PC-3 (cell line): ENCODE data around the gene TRAPPC4. TPM values are rescaled to one million over a fixed set of nuclear protein-coding genes. Genes with fewer than 3 reads are reported as not detected.

Experiments
- ATAC-seq: fragments of 200-7000 bp; cut with Tn5 transposase; 2 replicates; pipeline ENCODE4 v1.9.1; 2020; ENCODE audit warnings: mild to moderate bottlenecking, moderate library complexity
- BruUV-seq: library from RNA; stranded (reverse); fragments of 400-500 nt; replicated peaks from 2 replicates; lab custom pipeline; 2021; lab: Mats Ljungman, UMichigan
- CTCF ChIA-PET: fragments of 300-600 bp; sonication (Branson Sonifier 250); formaldehyde crosslinking; loops from one replicate; lab custom pipeline; 2022; ENCODE audit warnings: antibody characterized with exemption; lab: Charles Lee
- POLR2A ChIA-PET: fragments of 300-600 bp; sonication (Branson Sonifier 250); formaldehyde crosslinking; loops from one replicate; lab custom pipeline; 2022; ENCODE audit warnings: antibody characterized with exemption; ENCODE audit not compliant: unreplicated experiment; lab: Charles Lee
- DNase-seq: peaks from one replicate; pipeline ENCODE4 v3.0.0-alpha.2; 2015
- H2AFZ ChIP-seq: fragments of 300-600 bp; sonication (generic); 2 replicates; pipeline ENCODE4 v1.6.0; 2016; ENCODE audit warnings: antibody characterized with exemption, low read length
- H3F3A ChIP-seq: fragments of 300-600 bp; sonication (generic); one replicate; pipeline ENCODE4 v1.6.0; 2017; ENCODE audit warnings: antibody characterized with exemption, low read length, control low read depth, mild to moderate bottlenecking; ENCODE audit not compliant: unreplicated experiment
- H3K27ac ChIP-seq: fragments of 300-600 bp; sonication (generic); 2 replicates; pipeline ENCODE4 v1.5.1; 2016; ENCODE audit warnings: mild to moderate bottlenecking, low read length
- H3K27me3 ChIP-seq: fragments of 300-600 bp; sonication (generic); 2 replicates; pipeline ENCODE4 v1.6.1; 2016; ENCODE audit warnings: low read length, mixed read lengths
- H3K36me3 ChIP-seq: fragments of 300-600 bp; sonication (generic); 2 replicates; pipeline ENCODE4 v1.6.1; 2016; ENCODE audit warnings: low read depth, mixed run types, low read length, mixed read lengths
- H3K4me1 ChIP-seq: fragments of 300-600 bp; sonication (generic); 2 replicates; pipeline ENCODE4 v1.5.1; 2016; ENCODE audit warnings: low read length; ENCODE audit not compliant: insufficient read depth
- H3K4me2 ChIP-seq: fragments of 300-600 bp; sonication (generic); 2 replicates; pipeline ENCODE4 v1.6.0; 2016; ENCODE audit warnings: low read length
- H3K4me3 ChIP-seq: fragments of 300-600 bp; sonication (generic); 2 replicates; pipeline ENCODE4 v1.5.1; 2016; ENCODE audit warnings: mild to moderate bottlenecking, low read length, mixed read lengths
- H3K79me2 ChIP-seq: fragments of 300-600 bp; sonication (generic); 2 replicates; pipeline ENCODE4 v1.6.1; 2017; ENCODE audit warnings: low read length, mixed read lengths
- H3K9ac ChIP-seq: fragments of 300-600 bp; sonication (generic); 2 replicates; pipeline ENCODE4 v1.6.0; 2016; ENCODE audit warnings: mild to moderate bottlenecking, low read length
- H3K9me2 ChIP-seq: fragments of 300-600 bp; sonication (generic); replicated peaks from 2 replicates; pipeline ENCODE4 v1.6.1; 2016; ENCODE audit warnings: mixed run types, low read length, mixed read lengths
- H3K9me3 ChIP-seq: fragments of 300-600 bp; sonication (generic); 2 replicates; pipeline ENCODE4 v1.6.1; 2016; ENCODE audit warnings: low read length, mixed read lengths
- H4K20me1 ChIP-seq: fragments of 300-600 bp; sonication (generic); 2 replicates; pipeline ENCODE4 v1.6.1; 2016; ENCODE audit warnings: low read length, mixed read lengths
- CTCF ChIP-seq: fragments of 300-600 bp; sonication (generic); conservative IDR thresholded peaks from 2 replicates; pipeline ENCODE4 v1.5.1; 2017; ENCODE audit warnings: antibody characterized with exemption, low read depth, mild to moderate bottlenecking, low read length
- EZH2 ChIP-seq: fragments of 300-600 bp; sonication (generic); IDR thresholded peaks from one replicate; pipeline ENCODE4 v1.6.1; 2017; ENCODE audit warnings: antibody characterized with exemption, mild to moderate bottlenecking, low read length; ENCODE audit not compliant: unreplicated experiment
- EZH2phosphoT487 ChIP-seq: fragments of 300-600 bp; sonication (generic); IDR thresholded peaks from 2 replicates; pipeline ENCODE4 v1.6.1; 2018; ENCODE audit warnings: mild to moderate bottlenecking, antibody characterized with exemption, low read length, borderline replicate concordance
- intact Hi-C: fragments of 100-400 bp; cut with micrococcal nuclease; formaldehyde crosslinking; loops from 2 replicates; pipeline ENCODE4 v1.9.0; 2023
- total RNA-seq: library from RNA; depleted of rRNA; stranded (reverse); fragments of >200 nt; gene quantifications from 2 replicates; pipeline ENCODE4 v1.2.3, GENCODE V29; 2014

Gene TRAPPC4
- total RNA-seq, 1 experiment from 2014 or later, result 129 TPM

- no TSS peak for BruUV-seq
- Histone ChIP-seq H3K27ac (no peak overlapping the region), H3K4me2 (no peak overlapping the region), H3K9ac (no peak overlapping the region), H3K4me1 (peaks cover 20% of the 10 kb centered on the region), H3K27me3 (no peaks in the 10 kb centered on the region), H2AFZ (no peak overlapping the region), H3K79me2 (peaks cover 44% of the 10 kb centered on the region), H3K4me3 (no peak overlapping the region), H3F3A (peaks cover 5% of the 10 kb centered on the region), H3K9me2 (no peaks in the 10 kb centered on the region), H3K9me3 (no peaks in the 10 kb centered on the region), H3K36me3 (peaks cover 34% of the 10 kb centered on the region), H4K20me1 (no peaks in the 10 kb centered on the region)
- CTCF ChIA-PET, result no interaction called here
- DNase-seq, result no peak
- intact Hi-C loops, result no loop called here
- no peak for ATAC-seq
- TF ChIP-seq EZH2, result no peak
- no peak for TF ChIP-seq EZH2phosphoT487
- no peak for TF ChIP-seq CTCF
- POLR2A ChIA-PET, result no interaction called here
Measured at GRCh38 chr11:119025978-119026766, 7.6 kb downstream of the TRAPPC4 start.

- DNase-seq (no peak), ATAC-seq (no peak)
- peaks cover 5% of the 10 kb centered on the region for H3F3A ChIP-seq
- no peaks in the 10 kb centered on the region for H3K27me3 ChIP-seq
- no peak overlapping the region for H3K4me2 ChIP-seq
- H3K9me2 ChIP-seq, result no peaks in the 10 kb centered on the region
- CTCF ChIA-PET, result no interaction called here
- POLR2A ChIA-PET, result interaction anchor here (0.5 kb wide), 1 partner anchor 1165 kb away, joined by 3 read pairs; no protein-coding TSS in a partner anchor
- H3K4me1 ChIP-seq, result peaks cover 16% of the 10 kb centered on the region
- no peak overlapping the region for H3K27ac ChIP-seq
- no peak overlapping the region for H2AFZ ChIP-seq
- no peak overlapping the region for H3K9ac ChIP-seq
- BruUV-seq, result no TSS peak
- H3K79me2 ChIP-seq, result peaks cover 36% of the 10 kb centered on the region
- H3K9me3 ChIP-seq, result no peaks in the 10 kb centered on the region
- no peak overlapping the region for H3K4me3 ChIP-seq
- intact Hi-C loops, result no loop called here
- peaks cover 27% of the 10 kb centered on the region for H3K36me3 ChIP-seq
- no peaks in the 10 kb centered on the region for H4K20me1 ChIP-seq
- TF ChIP-seq CTCF, result no peak
- TF ChIP-seq EZH2phosphoT487, result no peak
- TF ChIP-seq EZH2, result no peak
Measured at GRCh38 chr11:119026970-119027369, 8.4 kb downstream of the TRAPPC4 start.

- DNase-seq, result no peak
- H2AFZ ChIP-seq, result no peak overlapping the region
- no peak for TF ChIP-seq CTCF
- no peak for TF ChIP-seq EZH2phosphoT487
- no peak overlapping the region for H3K27ac ChIP-seq
- H3K9me2 ChIP-seq, result no peaks in the 10 kb centered on the region
- H3K4me1 ChIP-seq, result peaks cover 16% of the 10 kb centered on the region
- no peak overlapping the region for H3K4me2 ChIP-seq
- no peaks in the 10 kb centered on the region for H3K9me3 ChIP-seq
- peaks cover 5% of the 10 kb centered on the region for H3F3A ChIP-seq
- H3K79me2 ChIP-seq, result peaks cover 36% of the 10 kb centered on the region
- H4K20me1 ChIP-seq, result no peaks in the 10 kb centered on the region
- ChIA-PET CTCF (no interaction called here), POLR2A (no interaction called here)
- intact Hi-C loops, result no loop called here
- peaks cover 24% of the 10 kb centered on the region for H3K36me3 ChIP-seq
- BruUV-seq, result no TSS peak
- H3K9ac ChIP-seq, result no peak overlapping the region
- H3K4me3 ChIP-seq, result no peak overlapping the region
- no peak for ATAC-seq
- H3K27me3 ChIP-seq, result no peaks in the 10 kb centered on the region
Measured at GRCh38 chr11:119027561-119028345, 9.2 kb downstream of the TRAPPC4 start.
